Measurements from ENCODE around the gene PANX3.

PANX3 gene

GRCh38 chr11:124612567-124613246 is 1.5 kb downstream of the PANX3 start:
- DNase-seq (ENCODE audit: low read depth, low spot score): peak; percentile 36

GRCh38 chr11:124618863-124619262 is 7.6 kb downstream of the PANX3 start:
- DNase-seq (ENCODE audit: low read depth, low spot score): no peak

- DNase-seq (ENCODE audit: low read depth, low spot score): peak; percentile 94
Measured at GRCh38 chr11:124622531-124623451, 11.6 kb downstream of the PANX3 start, which contains the start of gene TBRG1. TBRG1 (plus strand) TSS chr11:124622864; CDS start chr11:124623084, 220 bp downstream.

GRCh38 chr11:124623861-124624525 is 12.8 kb downstream of the PANX3 start:
- DNase-seq (ENCODE audit: low read depth, low spot score): peak; percentile 25

- no peak for DNase-seq (ENCODE audit: low read depth, low spot score)
Measured at GRCh38 chr11:124625504-124626168, 14.4 kb downstream of the PANX3 start.

GRCh38 chr11:124627546-124627945 is 16.3 kb downstream of the PANX3 start:
- no peak for DNase-seq (ENCODE audit: low read depth, low spot score)

GRCh38 chr11:124629961-124630360 is 18.7 kb downstream of the PANX3 start:
- DNase-seq (ENCODE audit: low read depth, low spot score): no peak

- peak; percentile 20 for DNase-seq (ENCODE audit: low read depth, low spot score)
Measured at GRCh38 chr11:124633355-124633754, 22.1 kb downstream of the PANX3 start.

- DNase-seq (ENCODE audit: low read depth, low spot score): no peak
Measured at GRCh38 chr11:124635932-124636331, 24.7 kb downstream of the PANX3 start.

- no peak for DNase-seq (ENCODE audit: low read depth, low spot score)
Measured at GRCh38 chr11:124638500-124638899, 27.3 kb downstream of the PANX3 start.

- no peak for DNase-seq (ENCODE audit: low read depth, low spot score)
Measured at GRCh38 chr11:124639186-124639585, 28.0 kb downstream of the PANX3 start.

GRCh38 chr11:124640666-124641065 is 29.4 kb downstream of the PANX3 start:
- DNase-seq (ENCODE audit: low read depth, low spot score): no peak

- DNase-seq (ENCODE audit: low read depth, low spot score): no peak
Measured at GRCh38 chr11:124642628-124643027, 31.4 kb downstream of the PANX3 start.

GRCh38 chr11:124643042-124643604 is 31.9 kb downstream of the PANX3 start:
- DNase-seq (ENCODE audit: low read depth, low spot score): no peak

GRCh38 chr11:124643605-124644425 is 32.6 kb downstream of the PANX3 start:
- peak; percentile 91 for DNase-seq (ENCODE audit: low read depth, low spot score)

- peak; percentile 95 for DNase-seq (ENCODE audit: low read depth, low spot score)
Measured at GRCh38 chr11:124644426-124645280, 33.4 kb downstream of the PANX3 start.

- DNase-seq (ENCODE audit: low read depth, low spot score): no peak
Measured at GRCh38 chr11:124646148-124646547, 34.9 kb downstream of the PANX3 start.

GRCh38 chr11:124648610-124649009 is 37.4 kb downstream of the PANX3 start:
- DNase-seq (ENCODE audit: low read depth, low spot score): no peak

Measured in astrocyte of the hippocampus (primary cell).